HG02642 (cell line): ENCODE data around the gene KCNJ15.

Source experiments
- ATAC-seq: cut with Tn5 transposase; IDR thresholded peaks from one replicate; pipeline ENCODE4 v1.9.1; 2021; ENCODE audit warnings: mild to moderate bottlenecking; ENCODE audit not compliant: unreplicated experiment, poor library complexity

The KCNJ15 gene

GRCh38 chr21:38322311-38322950, 65.6 kb downstream of the KCNJ15 start:
- ATAC-seq = no peak

GRCh38 chr21:38323721-38324531, 67.1 kb downstream of the KCNJ15 start:
- no peak for ATAC-seq

GRCh38 chr21:38325216-38325615, 68.4 kb downstream of the KCNJ15 start:
- no peak for ATAC-seq

- ATAC-seq = no peak
Observed at GRCh38 chr21:38325731-38326420, 69.1 kb downstream of the KCNJ15 start.

GRCh38 chr21:38326429-38326828, 69.6 kb downstream of the KCNJ15 start:
- ATAC-seq = no peak

GRCh38 chr21:38326899-38327298, 70.1 kb downstream of the KCNJ15 start:
- no peak for ATAC-seq

- ATAC-seq = no peak
Observed at GRCh38 chr21:38327984-38328383, 71.2 kb downstream of the KCNJ15 start.

- ATAC-seq = no peak
Observed at GRCh38 chr21:38329162-38329561, 72.4 kb downstream of the KCNJ15 start.

GRCh38 chr21:38330666-38331065, 73.9 kb downstream of the KCNJ15 start:
- ATAC-seq = no peak

- ATAC-seq = no peak
Observed at GRCh38 chr21:38333301-38334272, 76.8 kb downstream of the KCNJ15 start.

GRCh38 chr21:38334866-38335265, 78.1 kb downstream of the KCNJ15 start:
- no peak for ATAC-seq

- no peak for ATAC-seq
Observed at GRCh38 chr21:38337793-38338192, 81.0 kb downstream of the KCNJ15 start.

GRCh38 chr21:38340131-38340530, 83.3 kb downstream of the KCNJ15 start:
- ATAC-seq = no peak

GRCh38 chr21:38341546-38342012, 84.8 kb downstream of the KCNJ15 start:
- no peak for ATAC-seq

GRCh38 chr21:38342739-38343138, 85.9 kb downstream of the KCNJ15 start:
- no peak for ATAC-seq

- no peak for ATAC-seq
Observed at GRCh38 chr21:38343691-38344090, 86.9 kb downstream of the KCNJ15 start.

- no peak for ATAC-seq
Observed at GRCh38 chr21:38346286-38346685, 89.5 kb downstream of the KCNJ15 start.

- no peak for ATAC-seq
Observed at GRCh38 chr21:38349111-38349746, 92.4 kb downstream of the KCNJ15 start.

GRCh38 chr21:38349977-38350376, 93.2 kb downstream of the KCNJ15 start:
- no peak for ATAC-seq

- ATAC-seq = no peak
Observed at GRCh38 chr21:38350684-38351083, 93.9 kb downstream of the KCNJ15 start.
